Fibroblast of lung (primary cell): Measurements from ENCODE around the gene SNX19.

Source experiments
- CTCF ChIP-seq, 2 donors: IDR thresholded peaks in 1 of 2; conservative IDR thresholded peaks in 1 of 2; 1 replicate in 1 of 2; 2 replicates in 1 of 2; pipeline ENCODE4 v1.5.1; 2011 to 2012; ENCODE audit warnings: low read length in 2 of 2, control low read depth in 1 of 2, inconsistent platforms in 1 of 2, low read depth in 1 of 2, mild to moderate bottlenecking in 1 of 2
- EZH2 ChIP-seq: IDR thresholded peaks from 2 replicates; pipeline ENCODE4 v1.5.1; 2012; ENCODE audit warnings: low read length, control low read depth, mild to moderate bottlenecking; ENCODE audit errors: missing control alignments

GRCh38 chr11:130850185-130850944, 65.9 kb downstream of the SNX19 start:
- TF ChIP-seq CTCF (conservative IDR thresholded peaks at IDR 0.05 in 1 of 2, IDR thresholded peaks at IDR 0.05 in 1 of 2; ENCODE audit: low read depth in 1 of 2, low read length in 2 of 2): no peak
- TF ChIP-seq EZH2: no peak
